Activated CD4-positive, alpha-beta T cell treated with anti-CD3 and anti-CD28 coated beads, Interleukin-2, amount 10 ng/mL, durations not matched to agents 24 days and 14 days (primary cell): Measurements from ENCODE around the gene ZNF385D. TPM values are rescaled to one million over a fixed set of nuclear protein-coding genes. Genes with fewer than 3 reads are reported as not detected.

ENCODE experiments used
- DNase-seq: peaks from one replicate; pipeline ENCODE4 v3.0.0; 2022
- H3K27ac Mint-ChIP-seq: one replicate; pipeline ENCODE4 v1.8.0; 2022; ENCODE audit warnings: mild to moderate bottlenecking, mixed read lengths
- H3K27me3 Mint-ChIP-seq: one replicate; pipeline ENCODE4 v1.8.0; 2022; ENCODE audit warnings: mixed read lengths
- H3K36me3 Mint-ChIP-seq: one replicate; pipeline ENCODE4 v1.8.0; 2022; ENCODE audit warnings: low read depth, mild to moderate bottlenecking, mixed read lengths
- H3K4me1 Mint-ChIP-seq: one replicate; pipeline ENCODE4 v1.8.0; 2021; ENCODE audit warnings: mixed read lengths
- H3K4me3 Mint-ChIP-seq: one replicate; pipeline ENCODE4 v1.8.0; 2022; ENCODE audit warnings: mild to moderate bottlenecking, moderate library complexity, mixed read lengths
- H3K9me3 Mint-ChIP-seq: one replicate; pipeline ENCODE4 v1.8.0; 2021; ENCODE audit warnings: mixed read lengths
- intact Hi-C: fragments of 100-400 bp; cut with micrococcal nuclease; formaldehyde crosslinking; loops from one replicate; pipeline ENCODE4 v1.15.1; 2023
- total RNA-seq: library from RNA; stranded (reverse); gene quantifications from 2 replicates; pipeline ENCODE4 v1.2.3, GENCODE V29; 2022

The ZNF385D gene
- total RNA-seq, 1 donor from 2014 or later, result not detected

- Mint-ChIP-seq H3K27me3 (no peaks in the 10 kb centered on the region), H3K4me3 (no peak overlapping the region), H3K4me1 (no peaks in the 10 kb centered on the region), H3K36me3 (no peaks in the 10 kb centered on the region), H3K9me3 (no peaks in the 10 kb centered on the region), H3K27ac (no peak overlapping the region)
- intact Hi-C loops, result no loop called here
- peak; percentile 58 for DNase-seq
These were observed 266.8 kb downstream of the ZNF385D start for GRCh38 chr3:21484057-21484827.

GRCh38 chr3:21481991-21482390 lies 269.0 kb downstream of the ZNF385D start:
- no peak overlapping the region for H3K27ac Mint-ChIP-seq
- no peaks in the 10 kb centered on the region for H3K36me3 Mint-ChIP-seq
- no peaks in the 10 kb centered on the region for H3K27me3 Mint-ChIP-seq
- H3K4me1 Mint-ChIP-seq, result no peaks in the 10 kb centered on the region
- intact Hi-C loops, result no loop called here
- no peak for DNase-seq
- H3K4me3 Mint-ChIP-seq, result no peak overlapping the region
- H3K9me3 Mint-ChIP-seq, result peaks cover 3% of the 10 kb centered on the region

DNA sequence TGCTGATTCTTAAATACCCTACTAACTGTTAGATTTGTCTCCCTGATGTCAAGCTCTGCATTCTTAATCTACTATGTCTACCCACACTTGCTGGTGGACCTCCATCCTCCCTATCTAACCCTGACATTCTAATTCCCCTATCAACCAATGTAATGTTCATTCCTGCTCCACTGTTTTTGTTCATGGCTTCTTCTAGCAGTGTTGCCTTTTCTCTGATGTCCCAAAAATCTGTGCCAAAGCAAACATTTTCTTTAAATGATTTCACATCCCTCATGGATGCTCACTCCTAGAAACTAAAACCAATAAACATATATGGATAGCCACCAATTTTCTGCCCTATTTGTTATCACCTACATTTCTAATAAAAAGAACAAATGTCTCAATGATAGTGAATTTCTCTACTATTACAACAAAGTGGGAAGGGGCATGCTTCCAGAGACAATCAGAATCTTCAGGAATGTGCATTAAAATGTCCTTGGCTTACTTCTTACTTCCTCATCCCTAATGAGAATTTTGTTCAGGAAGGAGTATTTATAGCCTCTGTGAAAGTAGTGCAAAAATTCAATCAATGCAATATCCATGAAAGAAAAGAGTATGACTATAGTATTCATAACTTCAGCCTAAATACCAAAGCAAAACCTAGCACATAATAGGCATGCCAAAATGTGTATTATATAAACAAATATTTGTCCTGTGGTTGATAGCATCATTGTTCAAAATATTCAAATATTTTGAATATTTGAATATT lies 273.3 kb downstream of the ZNF385D start:
- Mint-ChIP-seq H3K4me1 (no peaks in the 10 kb centered on the region), H3K36me3 (no peaks in the 10 kb centered on the region), H3K9me3 (peaks cover 6% of the 10 kb centered on the region), H3K27me3 (no peaks in the 10 kb centered on the region), H3K4me3 (no peak overlapping the region), H3K27ac (no peak overlapping the region)
- intact Hi-C loops, result no loop called here
- DNase-seq, result no peak

- H3K9me3 Mint-ChIP-seq, result no peaks in the 10 kb centered on the region
- H3K27ac Mint-ChIP-seq, result no peak overlapping the region
- H3K36me3 Mint-ChIP-seq, result no peaks in the 10 kb centered on the region
- no peaks in the 10 kb centered on the region for H3K27me3 Mint-ChIP-seq
- no peak overlapping the region for H3K4me3 Mint-ChIP-seq
- H3K4me1 Mint-ChIP-seq, result no peaks in the 10 kb centered on the region
- no peak for DNase-seq
- intact Hi-C loops, result no loop called here
These were observed 284.5 kb downstream of the ZNF385D start for GRCh38 chr3:21466476-21466875.

GRCh38 chr3:21464746-21465145 lies 286.3 kb downstream of the ZNF385D start:
- Mint-ChIP-seq H3K27me3 (no peaks in the 10 kb centered on the region), H3K9me3 (no peaks in the 10 kb centered on the region), H3K27ac (no peak overlapping the region), H3K4me3 (no peak overlapping the region), H3K36me3 (no peaks in the 10 kb centered on the region), H3K4me1 (no peaks in the 10 kb centered on the region)
- no peak for DNase-seq
- intact Hi-C loops, result no loop called here

- intact Hi-C loops, result no loop called here
- Mint-ChIP-seq H3K36me3 (no peaks in the 10 kb centered on the region), H3K27ac (no peak overlapping the region), H3K9me3 (no peaks in the 10 kb centered on the region), H3K4me1 (no peaks in the 10 kb centered on the region), H3K4me3 (no peak overlapping the region), H3K27me3 (no peaks in the 10 kb centered on the region)
- no peak for DNase-seq
These were observed 287.7 kb downstream of the ZNF385D start for GRCh38 chr3:21463319-21463718.

GRCh38 chr3:21462141-21462540 lies 288.9 kb downstream of the ZNF385D start:
- H3K4me1 Mint-ChIP-seq, result no peaks in the 10 kb centered on the region
- no peak for DNase-seq
- H3K36me3 Mint-ChIP-seq, result no peaks in the 10 kb centered on the region
- no peaks in the 10 kb centered on the region for H3K27me3 Mint-ChIP-seq
- intact Hi-C loops, result no loop called here
- H3K9me3 Mint-ChIP-seq, result no peaks in the 10 kb centered on the region
- H3K4me3 Mint-ChIP-seq, result no peak overlapping the region
- no peak overlapping the region for H3K27ac Mint-ChIP-seq

GRCh38 chr3:21457084-21457483 lies 293.9 kb downstream of the ZNF385D start:
- intact Hi-C loops, result no loop called here
- H3K9me3 Mint-ChIP-seq, result no peaks in the 10 kb centered on the region
- no peaks in the 10 kb centered on the region for H3K4me1 Mint-ChIP-seq
- H3K27ac Mint-ChIP-seq, result no peak overlapping the region
- no peaks in the 10 kb centered on the region for H3K36me3 Mint-ChIP-seq
- no peaks in the 10 kb centered on the region for H3K27me3 Mint-ChIP-seq
- no peak for DNase-seq
- no peak overlapping the region for H3K4me3 Mint-ChIP-seq

- no peaks in the 10 kb centered on the region for H3K27me3 Mint-ChIP-seq
- intact Hi-C loops, result no loop called here
- H3K4me1 Mint-ChIP-seq, result no peaks in the 10 kb centered on the region
- H3K36me3 Mint-ChIP-seq, result no peaks in the 10 kb centered on the region
- no peak overlapping the region for H3K4me3 Mint-ChIP-seq
- DNase-seq, result no peak
- H3K9me3 Mint-ChIP-seq, result no peaks in the 10 kb centered on the region
- no peak overlapping the region for H3K27ac Mint-ChIP-seq
These were observed 301.3 kb downstream of the ZNF385D start for GRCh38 chr3:21449738-21450137.

DNA sequence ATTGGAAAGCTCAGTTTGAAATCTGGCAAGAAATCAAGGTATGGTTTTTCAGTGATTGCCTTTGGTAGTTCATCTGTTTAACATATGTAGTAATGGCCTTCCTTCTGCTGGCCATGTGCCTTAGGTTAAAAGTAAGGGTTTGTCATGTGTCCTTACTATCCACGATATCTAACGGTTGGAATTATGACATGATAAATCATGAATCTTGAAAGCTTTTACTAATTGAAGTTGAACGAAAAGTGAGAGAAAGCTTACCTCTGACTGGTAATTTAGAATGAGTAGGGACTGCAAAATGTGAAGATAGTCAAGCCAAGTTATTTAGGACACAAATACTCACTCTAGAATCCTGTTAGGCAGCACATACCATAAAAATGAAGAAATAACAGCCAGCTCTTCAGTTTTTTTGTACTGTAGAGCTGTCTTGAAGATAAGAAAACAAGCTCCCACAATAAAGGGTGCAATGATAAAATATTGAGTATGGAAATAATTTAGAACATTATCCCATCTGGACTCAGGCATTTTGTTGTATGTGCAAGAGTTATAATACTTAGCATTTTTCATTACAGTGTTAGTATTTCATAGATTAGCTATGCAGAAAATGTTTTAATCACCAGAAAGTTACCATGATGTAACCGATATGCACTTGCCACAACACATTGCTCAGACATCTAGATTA lies 303.4 kb downstream of the ZNF385D start:
- Mint-ChIP-seq H3K27ac (no peak overlapping the region), H3K27me3 (no peaks in the 10 kb centered on the region), H3K4me1 (no peaks in the 10 kb centered on the region)

DNA sequence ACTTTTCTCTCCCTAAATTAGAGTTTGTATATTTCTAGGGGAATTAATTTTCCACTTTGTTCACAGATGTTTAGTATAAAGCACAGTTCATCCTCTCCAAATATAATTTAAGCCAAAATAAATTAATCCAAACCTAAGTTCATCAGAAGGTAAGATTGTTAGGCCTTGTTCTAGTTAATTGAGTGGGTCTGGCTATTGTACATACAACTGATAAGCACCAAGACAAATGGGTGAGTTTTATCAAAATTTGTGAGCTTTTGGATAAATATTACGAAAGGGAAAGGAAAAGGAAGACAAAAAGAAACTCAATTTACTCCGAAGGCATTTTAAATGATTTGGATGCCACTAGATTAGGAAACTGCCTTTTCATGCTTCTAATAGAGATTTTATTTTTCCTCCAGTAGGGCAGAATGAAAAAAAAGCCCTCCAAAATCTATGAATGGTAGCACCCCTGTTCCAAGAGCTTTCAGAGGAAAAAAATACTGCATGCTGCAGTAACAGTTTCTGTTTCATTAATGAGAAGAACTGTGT lies 304.0 kb downstream of the ZNF385D start:
- Mint-ChIP-seq H3K9me3 (no peaks in the 10 kb centered on the region), H3K27ac (no peak overlapping the region), H3K36me3 (no peaks in the 10 kb centered on the region), H3K4me3 (no peak overlapping the region), H3K4me1 (no peaks in the 10 kb centered on the region), H3K27me3 (no peaks in the 10 kb centered on the region)
- no peak for DNase-seq
- intact Hi-C loops, result no loop called here

More for the DNA sequence above, 303.4 kb downstream of the ZNF385D start:
- no peak overlapping the region for H3K4me3 Mint-ChIP-seq
- no peaks in the 10 kb centered on the region for H3K9me3 Mint-ChIP-seq
- H3K36me3 Mint-ChIP-seq, result no peaks in the 10 kb centered on the region
- intact Hi-C loops, result no loop called here
- no peak for DNase-seq

GRCh38 chr3:21446027-21446426 lies 305.0 kb downstream of the ZNF385D start:
- no peaks in the 10 kb centered on the region for H3K9me3 Mint-ChIP-seq
- no peak overlapping the region for H3K4me3 Mint-ChIP-seq
- H3K36me3 Mint-ChIP-seq, result no peaks in the 10 kb centered on the region
- H3K4me1 Mint-ChIP-seq, result no peaks in the 10 kb centered on the region
- no peak overlapping the region for H3K27ac Mint-ChIP-seq
- intact Hi-C loops, result no loop called here
- no peaks in the 10 kb centered on the region for H3K27me3 Mint-ChIP-seq
- no peak for DNase-seq

GRCh38 chr3:21441821-21442220 lies 309.2 kb downstream of the ZNF385D start:
- Mint-ChIP-seq H3K27me3 (no peaks in the 10 kb centered on the region), H3K27ac (no peak overlapping the region), H3K9me3 (peaks cover 3% of the 10 kb centered on the region), H3K4me3 (no peak overlapping the region), H3K36me3 (no peaks in the 10 kb centered on the region), H3K4me1 (no peaks in the 10 kb centered on the region)
- intact Hi-C loops, result no loop called here
- no peak for DNase-seq

- Mint-ChIP-seq H3K4me1 (no peaks in the 10 kb centered on the region), H3K4me3 (no peak overlapping the region), H3K27ac (no peak overlapping the region), H3K36me3 (no peaks in the 10 kb centered on the region), H3K9me3 (peaks cover 8% of the 10 kb centered on the region), H3K27me3 (no peaks in the 10 kb centered on the region)
- DNase-seq, result no peak
- intact Hi-C loops, result no loop called here
These were observed 314.2 kb downstream of the ZNF385D start for GRCh38 chr3:21436835-21437234.
